Endodermal cell (in vitro differentiated cells): ENCODE data around the gene ACOT6. TPM values are rescaled to one million over a fixed set of nuclear protein-coding genes. Genes with fewer than 3 reads are reported as not detected.
A peak's percentile ranks its signal among the peaks of the same experiment; 100 is the strongest.
"Not testable (repeated sequence)": the region's sequence is repeated elsewhere in the genome, so short reads cannot be mapped to it uniquely, and the experiment has no call there.

Source experiments
- DNase-seq: peaks from one replicate; pipeline ENCODE4 v3.0.0-alpha.2; 2017
- H3K27ac ChIP-seq: 2 replicates; pipeline ENCODE4 v1.5.1; 2013; ENCODE audit warnings: mild to moderate bottlenecking, low read depth, low read length, moderate library complexity
- H3K27me3 ChIP-seq: 2 replicates; pipeline ENCODE4 v1.6.1; 2013; ENCODE audit warnings: mild to moderate bottlenecking, low read length, moderate library complexity; ENCODE audit not compliant: insufficient read depth, control insufficient read depth, poor library complexity, severe bottlenecking
- H3K36me3 ChIP-seq: 2 replicates; pipeline ENCODE4 v1.7.0; 2013; ENCODE audit warnings: mild to moderate bottlenecking, low read length, moderate library complexity; ENCODE audit not compliant: control insufficient read depth, insufficient read depth
- H3K4me1 ChIP-seq: one replicate; pipeline ENCODE4 v1.7.0; 2013; ENCODE audit warnings: low read length; ENCODE audit not compliant: control insufficient read depth, insufficient read depth
- H3K4me3 ChIP-seq: 2 replicates; pipeline ENCODE4 v1.5.1; 2013; ENCODE audit warnings: mild to moderate bottlenecking, low read length, moderate library complexity
- H3K9ac ChIP-seq: 2 replicates; pipeline ENCODE4 v1.6.1; 2013; ENCODE audit warnings: mild to moderate bottlenecking, low read length, moderate library complexity; ENCODE audit not compliant: poor library complexity, severe bottlenecking; ENCODE audit errors: extremely low read depth
- H3K9me3 ChIP-seq: 2 replicates; pipeline ENCODE4 v1.6.1; 2013; ENCODE audit warnings: mild to moderate bottlenecking, low read length, moderate library complexity; ENCODE audit not compliant: control insufficient read depth
- H3K27ac Mint-ChIP-seq: 2 replicates; pipeline ENCODE4 v1.8.0; 2020; ENCODE audit warnings: mixed read lengths
- H3K27me3 Mint-ChIP-seq: 2 replicates; pipeline ENCODE4 v1.8.0; 2021; ENCODE audit warnings: mild to moderate bottlenecking, mixed read lengths; ENCODE audit not compliant: insufficient read depth
- H3K36me3 Mint-ChIP-seq: 2 replicates; pipeline ENCODE4 v1.8.0; 2020; ENCODE audit warnings: low read depth, mixed read lengths
- H3K4me1 Mint-ChIP-seq: 2 replicates; pipeline ENCODE4 v1.8.0; 2020; ENCODE audit warnings: mixed read lengths
- H3K4me3 Mint-ChIP-seq: 2 replicates; pipeline ENCODE4 v1.8.0; 2020; ENCODE audit warnings: mild to moderate bottlenecking, moderate library complexity, mixed read lengths
- H3K9me3 Mint-ChIP-seq: 2 replicates; pipeline ENCODE4 v1.8.0; 2020; ENCODE audit warnings: mild to moderate bottlenecking, mixed read lengths
- WGBS, 2 experiments: methylation state at CpG; one replicate each; pipeline versions ENCODE4 v1.1.5 to v1.1.7; 2013; ENCODE audit warnings: missing lambda C conversion rate in 2 of 2, mixed read lengths in 1 of 2; ENCODE audit not compliant: insufficient coverage in 1 of 2, insufficient read length in 1 of 2; 5-methylcytosine and 5-hydroxymethylcytosine counted together
- long read RNA-seq, 4 experiments: library from polyadenylated mRNA in 2 of 4; library from RNA in 1 of 4; library from capped mRNA in 1 of 4; stranded (forward) in 3 of 4; unstranded in 1 of 4; transcript quantifications; one replicate each; pipeline ENCODE4 v2.0.0, GENCODE V29; 2020 to 2021; ENCODE audit warnings: inconsistent platforms in 1 of 4
- polyA plus RNA-seq, 2 experiments: library from polyadenylated mRNA; stranded (reverse); fragments of 50-300 nt; gene quantifications; one replicate each; pipeline ENCODE4 v1.2.3, GENCODE V29; 2013
- total RNA-seq, 2 donors: library from RNA; stranded (reverse); fragmentation: NEBNext Ultra II Directional in 1 of 2; extraction: Animal tissue kit (Norgen Biotek cat#: 25700) in 1 of 2; gene quantifications; 2 replicates in 1 of 2; 3 replicates in 1 of 2; pipeline ENCODE4 v1.2.1, GENCODE V29; 2021
- TF ChIP-seq, protein P1 (sequence below): fragments of 200-600 bp; sonication (generic); conservative IDR thresholded peaks from 2 replicates; pipeline ENCODE4 v1.5.0; 2021; ENCODE audit warnings: antibody characterized with exemption, mild to moderate bottlenecking

Gene ACOT6
- total RNA-seq = not detected
- polyA plus RNA-seq (2013, experiment 1 of 2) = not detected
- not detected for polyA plus RNA-seq (2013, experiment 2 of 2)
- long read RNA-seq, experiment 1 = 0 reads
- long read RNA-seq, experiment 2, partial matches to known transcripts = 0 of 2 reads
- long read RNA-seq, experiment 2, other reads (novel, unspliced or antisense) = 1 of 2 reads
- long read RNA-seq, experiment 3, partial matches to known transcripts = 0 of 2 reads
- long read RNA-seq, experiment 3, other reads (novel, unspliced or antisense) = 2 of 2 reads
- long read RNA-seq, experiment 4 = 0 reads

GRCh38 chr14:73612339-73613045, at the start of gene ACOT6:
ACOT6 (plus strand) TSS chr14:73612517; CDS start chr14:73612572, 55 bp downstream.
- WGBS, 2 experiments = 1 to 2% methylated on average over 34 to 84 of the region's 84 CpGs
- H3K36me3 Mint-ChIP-seq = peaks cover 2% of the 10 kb centered on the region
- TF ChIP-seq, protein P1, sequence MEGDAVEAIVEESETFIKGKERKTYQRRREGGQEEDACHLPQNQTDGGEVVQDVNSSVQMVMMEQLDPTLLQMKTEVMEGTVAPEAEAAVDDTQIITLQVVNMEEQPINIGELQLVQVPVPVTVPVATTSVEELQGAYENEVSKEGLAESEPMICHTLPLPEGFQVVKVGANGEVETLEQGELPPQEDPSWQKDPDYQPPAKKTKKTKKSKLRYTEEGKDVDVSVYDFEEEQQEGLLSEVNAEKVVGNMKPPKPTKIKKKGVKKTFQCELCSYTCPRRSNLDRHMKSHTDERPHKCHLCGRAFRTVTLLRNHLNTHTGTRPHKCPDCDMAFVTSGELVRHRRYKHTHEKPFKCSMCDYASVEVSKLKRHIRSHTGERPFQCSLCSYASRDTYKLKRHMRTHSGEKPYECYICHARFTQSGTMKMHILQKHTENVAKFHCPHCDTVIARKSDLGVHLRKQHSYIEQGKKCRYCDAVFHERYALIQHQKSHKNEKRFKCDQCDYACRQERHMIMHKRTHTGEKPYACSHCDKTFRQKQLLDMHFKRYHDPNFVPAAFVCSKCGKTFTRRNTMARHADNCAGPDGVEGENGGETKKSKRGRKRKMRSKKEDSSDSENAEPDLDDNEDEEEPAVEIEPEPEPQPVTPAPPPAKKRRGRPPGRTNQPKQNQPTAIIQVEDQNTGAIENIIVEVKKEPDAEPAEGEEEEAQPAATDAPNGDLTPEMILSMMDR = no peak
- H3K27ac Mint-ChIP-seq = peak within 1 kb of the TSS; percentile 94
- peaks cover 7% of the 10 kb centered on the region for H3K4me1 Mint-ChIP-seq
- Histone ChIP-seq H3K27ac (no peak within 1 kb of the TSS), H3K27me3 (peaks cover 13% of the 10 kb centered on the region), H3K9me3 (no peaks in the 10 kb centered on the region), H3K4me1 (peaks cover 4% of the 10 kb centered on the region), H3K4me3 (peak within 1 kb of the TSS; percentile 81), H3K36me3 (no peaks in the 10 kb centered on the region), H3K9ac (peak within 1 kb of the TSS; percentile 71)
- H3K4me3 Mint-ChIP-seq = peak within 1 kb of the TSS; percentile 73
- DNase-seq = peak; percentile 94
- H3K9me3 Mint-ChIP-seq = peaks cover 5% of the 10 kb centered on the region
- H3K27me3 Mint-ChIP-seq = peaks cover 12% of the 10 kb centered on the region

DNA sequence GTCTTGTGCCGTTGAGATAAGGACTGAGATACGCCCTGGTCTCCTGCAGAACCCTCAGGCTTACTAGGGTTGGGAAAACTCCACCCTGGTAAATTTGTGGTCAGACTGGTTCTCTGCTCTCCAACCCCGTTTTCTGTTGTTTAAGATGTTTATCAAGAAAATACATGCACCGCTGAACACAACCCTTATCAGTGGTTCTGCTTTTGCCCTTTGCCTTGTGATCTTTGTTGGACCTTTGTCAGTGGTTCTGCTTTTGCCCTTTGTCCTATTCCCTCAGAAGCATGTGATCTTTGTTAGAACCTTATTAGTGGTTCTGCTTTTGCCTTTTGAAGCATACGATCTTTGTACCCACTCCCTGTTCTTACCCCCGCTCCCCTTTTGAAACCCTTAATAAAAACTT, 49.6 kb upstream of the ACOT6 start:
- not testable (repeated sequence) for DNase-seq, H3K4me3 ChIP-seq, H3K27ac ChIP-seq, H3K4me1 ChIP-seq, H3K9ac ChIP-seq, H3K4me1 Mint-ChIP-seq, H3K36me3 ChIP-seq, H3K27me3 Mint-ChIP-seq, H3K27me3 ChIP-seq, H3K4me3 Mint-ChIP-seq, H3K27ac Mint-ChIP-seq
- peaks cover 29% of the 10 kb centered on the region for H3K36me3 Mint-ChIP-seq
- WGBS, 2 experiments = 96 to 97% methylated on average over 5 to 6 of the region's 6 CpGs
- H3K9me3 ChIP-seq = peaks cover 29% of the 10 kb centered on the region
- peaks cover 47% of the 10 kb centered on the region for H3K9me3 Mint-ChIP-seq

DNA sequence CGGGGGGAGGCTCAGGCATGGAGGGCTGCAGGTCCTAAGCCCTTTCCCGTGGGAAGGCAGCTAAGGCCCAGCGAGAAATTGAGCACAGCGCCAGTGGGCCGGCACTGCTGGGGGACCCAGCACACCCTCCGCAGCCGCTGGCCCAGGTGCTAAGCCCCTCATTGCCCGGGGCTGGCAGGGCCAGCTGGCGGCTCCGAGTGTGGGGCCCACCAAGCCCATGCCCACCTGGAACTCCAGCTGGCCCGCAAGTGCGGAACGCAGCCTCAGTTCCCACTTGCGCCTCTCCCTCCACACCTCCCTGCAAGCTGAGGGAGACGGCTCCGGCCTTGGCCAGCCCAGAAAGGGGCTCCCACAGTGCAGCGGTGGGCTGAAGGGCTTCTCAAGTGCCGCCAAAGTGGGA, 45.9 kb upstream of the ACOT6 start:
- not testable (repeated sequence) for H3K27me3 ChIP-seq, H3K27ac Mint-ChIP-seq, H3K4me1 ChIP-seq, DNase-seq, H3K4me3 Mint-ChIP-seq, H3K4me3 ChIP-seq, H3K36me3 ChIP-seq, H3K9ac ChIP-seq, H3K27me3 Mint-ChIP-seq, H3K27ac ChIP-seq
- peaks cover 15% of the 10 kb centered on the region for H3K4me1 Mint-ChIP-seq
- H3K9me3 ChIP-seq = peaks cover 29% of the 10 kb centered on the region
- 86 to 96% methylated on average over 7 to 18 of the region's 18 CpGs for WGBS, 2 experiments
- H3K9me3 Mint-ChIP-seq = peaks cover 48% of the 10 kb centered on the region
- H3K36me3 Mint-ChIP-seq = peaks cover 30% of the 10 kb centered on the region

GRCh38 chr14:73566935-73567334, 45.4 kb upstream of the ACOT6 start:
- not testable (repeated sequence) for H3K4me3 ChIP-seq, H3K27me3 Mint-ChIP-seq, H3K4me1 ChIP-seq, H3K9ac ChIP-seq, H3K27ac ChIP-seq, H3K27ac Mint-ChIP-seq, H3K4me3 Mint-ChIP-seq, H3K27me3 ChIP-seq, DNase-seq, H3K36me3 ChIP-seq
- H3K9me3 Mint-ChIP-seq = peaks cover 42% of the 10 kb centered on the region
- peaks cover 24% of the 10 kb centered on the region for H3K9me3 ChIP-seq
- WGBS, 2 experiments = 94% methylated on average over 4 to 6 of the region's 6 CpGs
- H3K4me1 Mint-ChIP-seq = peaks cover 15% of the 10 kb centered on the region
- H3K36me3 Mint-ChIP-seq = peaks cover 30% of the 10 kb centered on the region
